Keratinocyte (primary cell): ENCODE results near the gene ZSWIM9.

Experiments used
- EZH2 ChIP-seq: IDR thresholded peaks from one replicate; pipeline ENCODE4 v1.6.1; 2012; ENCODE audit warnings: inconsistent platforms, mild to moderate bottlenecking, low read length, moderate library complexity
- TF ChIP-seq, protein P1 (sequence below), 3 experiments: IDR thresholded peaks in 1 of 3; conservative IDR thresholded peaks in 1 of 3; optimal IDR thresholded peaks in 1 of 3; 2 replicates in 2 of 3; 3 replicates in 1 of 3; pipeline versions ENCODE3 to v1.5.1; 2011; ENCODE audit warnings: low read length in 3 of 3, mild to moderate bottlenecking in 3 of 3, moderate library complexity in 2 of 3, control low read depth in 1 of 3, inconsistent platforms in 1 of 3; ENCODE audit not compliant: insufficient read depth in 2 of 3; ENCODE audit errors: extremely low read depth in 1 of 3

DNA sequence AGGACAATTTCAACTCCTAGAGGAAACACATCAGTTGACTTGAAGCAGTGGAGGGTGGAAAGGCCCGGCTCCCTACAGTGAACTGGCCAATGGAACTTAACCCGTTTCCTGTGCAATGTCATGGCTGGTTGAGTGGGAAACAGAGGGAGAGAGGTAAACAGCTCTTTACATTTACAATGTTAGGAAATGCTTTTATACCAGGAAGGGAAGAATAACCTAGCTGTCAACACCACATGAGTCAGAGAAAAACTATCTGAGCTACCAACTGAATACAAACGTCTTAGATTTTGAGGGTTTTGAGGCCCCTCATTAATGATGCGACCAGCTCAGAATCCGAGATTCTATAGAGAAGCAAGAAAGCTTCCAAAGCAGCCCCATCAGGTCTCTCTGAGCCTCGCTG, 48.5 kb downstream of the ZSWIM9 start:
- TF ChIP-seq, protein P1, sequence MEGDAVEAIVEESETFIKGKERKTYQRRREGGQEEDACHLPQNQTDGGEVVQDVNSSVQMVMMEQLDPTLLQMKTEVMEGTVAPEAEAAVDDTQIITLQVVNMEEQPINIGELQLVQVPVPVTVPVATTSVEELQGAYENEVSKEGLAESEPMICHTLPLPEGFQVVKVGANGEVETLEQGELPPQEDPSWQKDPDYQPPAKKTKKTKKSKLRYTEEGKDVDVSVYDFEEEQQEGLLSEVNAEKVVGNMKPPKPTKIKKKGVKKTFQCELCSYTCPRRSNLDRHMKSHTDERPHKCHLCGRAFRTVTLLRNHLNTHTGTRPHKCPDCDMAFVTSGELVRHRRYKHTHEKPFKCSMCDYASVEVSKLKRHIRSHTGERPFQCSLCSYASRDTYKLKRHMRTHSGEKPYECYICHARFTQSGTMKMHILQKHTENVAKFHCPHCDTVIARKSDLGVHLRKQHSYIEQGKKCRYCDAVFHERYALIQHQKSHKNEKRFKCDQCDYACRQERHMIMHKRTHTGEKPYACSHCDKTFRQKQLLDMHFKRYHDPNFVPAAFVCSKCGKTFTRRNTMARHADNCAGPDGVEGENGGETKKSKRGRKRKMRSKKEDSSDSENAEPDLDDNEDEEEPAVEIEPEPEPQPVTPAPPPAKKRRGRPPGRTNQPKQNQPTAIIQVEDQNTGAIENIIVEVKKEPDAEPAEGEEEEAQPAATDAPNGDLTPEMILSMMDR (optimal IDR thresholded peaks at IDR 0.05 in 1 of 3, IDR thresholded peaks at IDR 0.05 in 1 of 3, conservative IDR thresholded peaks at IDR 0.05 in 1 of 3; ENCODE audit: extremely low read depth in 1 of 3, insufficient read depth in 2 of 3, low read length in 3 of 3), result no peak
- TF ChIP-seq EZH2, result no peak
